NCI-H774 (cell line): ENCODE measurements around the gene PANX1.

Source experiments
- DNase-seq: peaks from one replicate; lab custom pipeline; 2025; lab: John Stamatoyannopoulos, UW

Gene PANX1

DNA sequence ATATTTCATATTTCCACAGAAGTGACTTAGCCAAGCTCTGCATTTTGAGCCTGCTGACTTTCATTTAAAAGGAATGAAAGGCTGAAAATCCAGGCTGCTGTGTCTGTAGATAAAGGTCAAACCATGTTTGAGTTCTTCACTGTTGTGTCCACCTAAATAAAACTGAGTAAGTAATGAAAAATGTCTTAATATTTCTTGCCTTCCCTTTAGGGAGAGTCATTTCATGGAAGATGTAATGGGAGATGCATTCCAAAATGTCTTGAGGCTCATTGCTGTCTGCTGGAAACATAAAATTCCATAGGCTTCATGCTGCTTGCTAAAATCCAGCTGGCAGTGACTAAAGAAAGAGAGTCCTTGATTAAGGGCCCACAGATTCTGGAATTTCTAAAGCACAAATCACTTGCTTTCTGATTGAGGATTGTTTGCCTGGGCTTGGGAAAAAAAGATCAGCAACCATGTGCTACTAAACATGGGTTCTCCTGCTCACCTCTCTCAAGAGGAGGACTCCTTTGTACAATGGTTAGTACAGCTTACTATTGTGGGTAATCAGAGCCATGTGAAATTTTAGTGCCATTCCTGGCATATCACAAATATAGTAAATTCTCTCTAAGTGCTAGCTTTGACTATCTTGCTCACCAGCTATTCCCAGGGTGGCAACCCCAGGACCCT, 56.9 kb downstream of the PANX1 start:
- DNase-seq = no peak

DNA sequence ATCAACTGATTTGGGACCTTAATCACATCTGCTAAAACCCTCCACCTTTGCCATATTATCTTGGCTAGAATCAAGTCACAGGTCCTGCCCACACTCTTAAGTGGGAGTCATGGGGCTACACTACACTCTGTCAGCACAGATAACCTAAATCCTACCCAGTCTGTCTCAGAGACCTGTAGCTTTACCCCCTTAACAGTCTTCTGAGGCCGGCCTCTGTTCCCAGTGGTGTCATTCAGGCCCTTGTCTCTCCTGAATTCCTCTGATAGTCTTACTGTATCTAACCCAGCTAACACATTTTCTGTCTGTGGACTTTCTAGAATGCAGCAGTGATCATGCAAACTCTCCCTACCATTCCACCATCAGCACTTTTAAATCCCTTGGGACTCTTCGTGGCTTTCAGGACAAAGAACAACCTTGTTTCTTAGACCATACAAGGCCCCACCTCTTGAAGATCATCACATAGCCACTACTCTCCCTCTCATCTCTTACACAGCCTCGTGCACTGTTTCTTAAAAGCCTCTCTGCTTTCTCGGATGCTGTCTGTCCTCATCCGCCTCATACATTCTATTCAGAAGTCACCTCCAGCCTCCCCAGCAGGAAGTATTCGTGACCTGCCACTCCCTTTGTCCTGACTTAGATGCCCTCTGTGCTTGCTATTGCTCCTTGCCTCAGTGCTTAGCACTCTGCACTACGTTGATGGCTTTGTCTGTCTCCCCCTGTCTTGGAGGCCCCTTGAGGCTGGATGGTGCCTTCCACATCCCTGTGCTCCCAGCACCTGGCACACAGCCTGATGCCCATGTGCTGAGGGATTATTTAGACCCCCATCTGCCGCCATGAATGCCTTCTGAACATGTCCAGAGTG, 57.9 kb downstream of the PANX1 start:
- DNase-seq = no peak

DNA sequence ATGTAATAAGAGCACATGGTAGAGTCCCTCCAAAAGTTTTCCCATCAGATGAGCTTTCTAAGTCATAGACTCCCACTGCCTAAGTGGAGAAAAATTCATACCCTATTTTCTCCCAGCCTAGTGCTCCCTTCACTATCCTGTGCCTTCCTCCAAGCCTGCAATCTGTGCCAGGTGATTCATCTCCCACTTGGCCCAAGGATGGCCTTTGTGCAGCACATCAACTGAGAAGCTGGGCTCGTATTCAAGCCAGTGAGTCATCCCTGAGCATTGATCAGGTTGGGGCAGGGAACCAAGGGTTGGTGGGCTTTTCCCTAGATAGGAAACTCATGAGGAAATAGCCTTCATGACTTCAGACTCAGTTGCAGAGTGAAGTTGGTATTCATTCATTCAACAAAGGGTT, 64.6 kb downstream of the PANX1 start:
- DNase-seq = no peak

DNA sequence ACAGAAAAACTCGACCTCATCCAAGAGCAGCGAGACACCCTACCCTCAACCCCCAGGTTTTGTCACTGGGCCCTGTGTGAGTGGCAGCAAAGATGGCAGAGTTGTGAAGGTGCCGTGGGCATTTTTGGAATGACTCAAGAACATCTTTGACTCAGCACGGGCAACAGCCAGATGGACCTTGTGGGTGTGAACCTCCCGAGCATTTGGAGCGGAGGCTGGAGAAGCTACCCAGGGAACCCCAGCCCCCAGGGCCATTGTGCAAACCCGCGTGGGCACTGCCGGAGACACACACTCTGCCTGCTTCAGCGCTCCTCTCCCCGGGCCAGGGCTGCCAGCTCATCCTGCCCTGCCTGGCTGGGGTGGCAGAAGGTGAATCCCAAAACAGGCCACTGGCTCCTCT, 66.1 kb downstream of the PANX1 start:
- DNase-seq = no peak

DNA sequence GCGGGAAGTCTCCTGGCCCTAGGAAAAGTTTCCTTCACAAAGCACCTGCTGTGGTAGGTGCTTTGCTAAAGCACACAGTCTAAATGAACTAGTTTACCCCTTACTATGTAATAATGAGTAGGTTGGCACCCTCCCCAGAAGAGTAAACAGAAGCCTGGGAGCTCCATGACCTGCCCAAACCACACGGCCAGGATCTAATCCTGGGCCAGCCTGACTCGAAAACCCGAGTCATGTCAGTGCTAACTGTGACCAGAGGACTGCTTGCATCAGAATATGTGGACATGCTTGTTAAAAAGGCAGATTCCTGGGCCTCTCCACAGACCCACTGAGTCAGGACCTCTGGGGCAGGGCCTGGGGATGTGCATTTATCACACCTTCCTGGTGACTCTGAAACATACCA, 67.7 kb downstream of the PANX1 start:
- no peak for DNase-seq

DNA sequence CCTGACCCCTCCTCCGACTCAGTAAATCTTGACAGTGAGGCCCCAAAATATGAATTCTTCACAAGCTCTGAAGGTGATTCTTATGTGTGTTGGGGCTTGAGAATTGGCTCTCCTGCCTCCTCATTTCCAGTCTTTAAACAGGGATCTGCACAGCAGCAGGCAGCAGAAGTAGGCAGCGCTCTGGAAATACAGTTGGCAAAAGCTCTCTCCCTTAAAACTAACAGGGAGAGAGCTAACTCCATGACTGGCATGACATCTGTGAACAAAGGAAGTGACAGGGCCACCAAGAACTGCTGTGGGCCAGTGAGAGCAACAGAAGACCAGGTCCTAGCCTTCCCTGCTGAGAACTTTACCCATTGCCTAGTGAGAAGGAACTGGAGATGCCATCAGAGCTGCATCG, 70.1 kb downstream of the PANX1 start:
- DNase-seq = no peak

DNA sequence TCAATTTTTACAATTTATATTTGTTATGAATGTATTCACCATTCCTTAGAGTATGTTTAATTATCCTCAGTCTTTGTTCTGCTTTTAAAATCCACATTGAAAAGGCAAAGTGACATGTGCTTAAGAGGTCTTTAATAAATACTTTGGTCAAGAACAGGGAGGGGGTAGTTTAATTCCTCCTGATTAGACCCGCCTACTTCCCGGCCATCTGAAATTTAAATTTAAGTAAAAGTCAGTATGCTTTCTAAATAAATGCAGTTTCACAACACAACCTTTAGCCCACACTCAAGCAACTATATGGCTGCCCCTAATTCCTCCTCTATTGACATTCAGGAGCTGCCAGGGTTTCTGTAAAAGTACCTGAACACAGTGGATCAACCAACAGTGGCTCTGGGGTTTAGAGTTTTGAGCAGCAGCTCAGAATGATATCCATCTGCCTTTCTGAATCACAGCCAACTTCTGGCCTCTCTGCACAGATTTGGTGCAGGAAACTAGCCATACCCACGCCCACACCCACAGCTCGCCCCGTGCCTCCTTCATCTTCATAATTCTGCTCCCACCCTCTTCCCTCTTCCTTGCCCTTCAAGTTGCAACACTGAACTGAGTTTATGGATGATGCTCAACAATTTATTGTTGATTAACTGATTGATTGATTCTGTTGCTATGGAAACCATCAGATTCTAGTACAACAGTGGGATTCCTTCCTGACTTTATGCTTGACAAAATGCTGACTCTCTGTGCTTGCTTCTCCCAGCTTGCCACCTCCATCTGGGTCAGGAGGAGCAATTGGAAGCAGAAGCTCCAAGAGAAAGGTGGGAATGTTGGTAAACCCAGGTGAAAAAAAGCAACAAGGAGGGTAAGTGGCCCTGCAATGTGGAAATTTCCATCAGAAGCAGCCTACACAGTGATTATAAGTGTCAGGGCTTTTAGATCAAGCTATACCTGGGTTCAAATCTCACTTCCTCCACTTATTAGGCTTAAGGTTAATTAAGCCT, 70.8 kb downstream of the PANX1 start:
- DNase-seq = no peak

DNA sequence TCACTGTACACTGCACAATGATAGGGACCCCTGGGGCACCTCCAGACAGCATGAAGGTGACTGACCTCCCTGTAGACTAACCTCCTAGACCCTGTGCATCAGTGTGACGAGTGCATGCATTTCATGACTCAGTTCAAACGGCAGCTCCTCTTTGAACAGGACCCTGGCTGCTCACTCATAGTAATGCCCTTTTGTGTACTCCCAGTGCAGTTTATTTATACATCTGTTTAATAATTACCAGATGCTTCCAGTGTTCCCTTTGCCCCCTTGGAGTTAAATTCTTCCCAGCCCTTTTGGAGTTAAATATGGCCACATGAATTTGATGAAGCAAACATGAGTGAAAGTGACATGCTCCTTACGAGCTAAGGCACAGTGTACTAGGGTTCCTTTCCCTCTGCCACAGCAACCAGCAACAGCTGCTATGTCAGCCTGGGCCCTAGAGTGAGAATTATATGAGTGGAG, 72.4 kb downstream of the PANX1 start:
- no peak for DNase-seq

DNA sequence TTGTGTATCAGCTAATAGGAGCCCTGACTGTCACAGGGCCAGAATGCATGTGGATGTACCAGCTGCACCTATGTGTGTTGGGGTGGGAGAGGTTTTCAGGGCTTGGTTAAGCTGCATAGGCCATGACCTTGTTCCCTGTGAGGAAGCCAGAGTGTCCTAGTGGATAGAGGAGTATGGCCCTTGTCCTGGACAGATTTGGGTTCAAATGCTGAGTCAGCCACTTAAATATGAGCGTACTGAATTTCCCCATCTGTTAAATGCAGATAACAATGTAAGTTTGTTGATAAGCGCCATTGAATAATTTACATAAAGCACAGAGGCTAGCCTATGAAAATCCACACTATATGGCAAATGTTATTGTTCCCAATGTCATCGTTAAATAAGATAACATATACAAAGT, 74.4 kb downstream of the PANX1 start:
- no peak for DNase-seq

DNA sequence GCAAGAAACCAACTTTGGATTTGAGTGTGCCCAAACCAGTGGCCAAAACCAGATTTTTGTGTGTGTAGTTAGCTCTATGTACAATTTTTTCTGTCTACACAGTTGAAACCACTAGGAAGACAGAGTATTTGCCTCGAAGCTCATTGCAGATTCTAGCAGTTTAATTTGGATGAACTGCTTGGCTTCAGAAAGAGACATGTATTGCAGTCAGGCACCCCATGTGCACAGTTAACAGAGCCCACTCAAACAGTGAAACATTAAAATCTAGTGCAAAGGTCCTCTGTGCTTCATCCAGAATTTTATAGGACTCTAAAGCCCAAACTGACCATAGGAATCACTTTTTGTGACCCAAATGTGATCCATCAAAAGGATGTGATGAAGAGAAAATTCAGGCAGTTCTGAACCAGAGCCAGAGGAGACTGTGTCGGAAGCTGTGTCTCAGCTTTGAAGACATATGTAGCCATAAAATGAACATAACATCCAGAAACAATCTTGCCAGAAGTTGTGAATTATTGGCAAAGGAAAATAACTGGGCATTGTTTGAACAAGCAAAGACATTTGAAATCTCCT, 82.7 kb downstream of the PANX1 start:
- DNase-seq = no peak

DNA sequence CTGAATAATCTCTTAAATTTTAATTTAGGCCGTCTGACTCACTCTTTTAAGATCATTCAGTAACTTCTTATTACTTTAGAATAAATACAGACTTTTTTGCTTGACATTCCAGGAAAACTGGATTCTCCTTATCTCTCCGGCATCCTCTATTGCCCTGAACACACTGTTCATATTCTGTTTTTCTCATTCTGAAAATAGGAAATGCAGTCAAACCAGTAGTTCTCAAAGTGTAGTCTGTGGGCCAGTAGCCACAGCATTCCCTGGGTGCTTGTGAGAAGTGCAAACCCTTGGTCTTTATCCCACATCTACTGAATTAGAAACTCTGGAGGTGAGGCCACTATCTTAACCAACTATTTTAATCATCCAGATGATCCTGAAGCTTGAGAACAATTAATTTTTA, 84.3 kb downstream of the PANX1 start:
- DNase-seq = no peak

DNA sequence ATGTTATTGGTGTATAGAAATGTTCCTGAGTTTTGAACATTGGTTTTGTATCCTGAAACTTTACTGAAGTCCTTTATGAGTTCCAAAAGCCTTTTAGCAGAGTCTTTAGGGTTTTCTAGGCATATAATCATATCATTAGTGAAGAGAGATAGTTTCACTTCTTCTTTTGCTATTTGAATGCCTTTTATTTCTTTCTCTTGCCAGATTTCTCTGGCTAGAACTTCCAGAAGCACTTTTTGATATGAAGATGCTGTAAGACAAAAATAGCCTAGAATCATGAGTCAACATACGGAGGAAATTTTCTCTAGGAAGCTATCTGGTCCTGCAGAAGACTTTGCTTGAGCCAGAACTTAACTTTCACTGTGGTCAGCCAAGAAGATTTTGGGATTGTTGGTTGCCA, 89.1 kb downstream of the PANX1 start:
- DNase-seq = no peak

DNA sequence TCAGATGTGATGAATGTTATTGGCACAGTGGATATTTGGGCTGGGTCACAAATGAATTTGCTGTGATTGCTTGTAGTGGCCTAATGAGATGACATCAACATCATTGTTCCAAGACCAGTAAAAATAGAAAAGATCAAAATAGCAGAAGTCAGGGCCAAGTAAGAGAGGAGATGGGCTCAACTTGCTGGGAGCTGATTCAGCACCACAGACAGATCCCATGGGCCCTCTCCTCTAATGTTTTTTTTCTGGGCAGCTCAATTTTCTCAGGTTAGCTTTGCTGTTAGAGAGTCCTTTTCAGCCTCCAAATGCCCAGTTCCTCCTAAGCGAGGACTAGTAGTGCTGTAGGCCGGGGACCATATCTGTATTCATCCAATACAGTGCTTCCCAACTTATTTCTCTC, 89.7 kb downstream of the PANX1 start:
- DNase-seq = no peak

DNA sequence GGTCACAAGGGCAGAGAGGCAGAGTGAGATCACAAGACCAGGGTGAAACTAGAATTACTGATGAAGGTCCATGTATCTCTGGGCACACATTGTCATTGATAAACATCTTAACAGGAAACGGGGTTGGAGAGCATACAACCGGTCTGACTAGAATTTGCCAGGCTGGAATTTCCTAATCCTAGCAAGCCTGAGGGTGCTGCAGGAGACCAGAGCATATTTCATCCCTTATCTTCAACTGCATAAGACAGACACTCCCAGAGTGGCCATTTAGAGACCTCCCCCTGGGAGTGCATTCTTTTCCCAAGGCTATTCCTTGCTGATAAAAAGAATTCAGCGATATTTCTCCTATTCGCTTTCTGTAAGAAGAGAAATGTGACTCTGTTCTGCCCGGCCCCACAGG, 91.1 kb downstream of the PANX1 start:
- no peak for DNase-seq

DNA sequence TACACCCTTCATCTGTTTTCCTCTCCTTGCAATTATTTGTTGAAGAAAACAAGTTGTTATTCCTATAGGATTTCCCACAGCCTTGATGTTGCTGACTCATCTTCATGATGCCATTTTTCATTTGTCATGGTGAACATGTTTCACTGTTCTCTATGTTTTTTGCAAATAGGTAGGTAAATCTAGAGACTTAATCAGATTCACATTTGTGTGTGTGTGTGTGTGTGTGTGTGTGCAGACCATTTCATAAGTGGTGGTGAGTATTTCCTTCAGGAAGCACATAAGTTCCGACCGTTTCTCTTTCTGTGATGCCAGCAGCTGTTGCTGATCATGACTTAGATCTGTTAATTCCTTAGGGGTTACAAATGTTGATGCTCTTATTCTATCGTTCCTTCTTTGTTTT, 95.4 kb downstream of the PANX1 start:
- DNase-seq = no peak
